CD4-positive, alpha-beta T cell treated with Interleukin-12 subunit alpha and Interleukin-12 subunit beta, for 1 hour (primary cell): Measurements from ENCODE around the gene LACTBL1.
"Not testable (repeated sequence)": the region's sequence is repeated elsewhere in the genome, so short reads cannot be mapped to it uniquely, and the experiment has no call there.

ENCODE experiments used
- DNase-seq: peaks from one replicate; pipeline ENCODE4 v3.0.0-alpha.2; 2020

The LACTBL1 gene

GRCh38 chr1:22976127-22976460 lies 3.4 kb upstream of the LACTBL1 start:
- no peak for DNase-seq

- no peak for DNase-seq
These were observed 3.0 kb upstream of the LACTBL1 start for GRCh38 chr1:22975694-22976093.

GRCh38 chr1:22971611-22972405 lies 858 bp downstream of the LACTBL1 start:
- no peak for DNase-seq

- DNase-seq = no peak
These were observed 1.5 kb downstream of the LACTBL1 start for GRCh38 chr1:22971161-22971560.

GRCh38 chr1:22970096-22970495 lies 2.6 kb downstream of the LACTBL1 start:
- DNase-seq = no peak

GRCh38 chr1:22969304-22969709 lies 3.4 kb downstream of the LACTBL1 start:
- no peak for DNase-seq

- DNase-seq = no peak
These were observed 4.8 kb downstream of the LACTBL1 start for GRCh38 chr1:22967833-22968232.

GRCh38 chr1:22966309-22966708 lies 6.4 kb downstream of the LACTBL1 start:
- no peak for DNase-seq

GRCh38 chr1:22963044-22963677 lies 9.5 kb downstream of the LACTBL1 start:
- no peak for DNase-seq

GRCh38 chr1:22962558-22962957 lies 10.1 kb downstream of the LACTBL1 start:
- no peak for DNase-seq

- DNase-seq = no peak
These were observed 12.9 kb downstream of the LACTBL1 start for GRCh38 chr1:22959545-22960360.

GRCh38 chr1:22958556-22958955 lies 14.1 kb downstream of the LACTBL1 start:
- DNase-seq = no peak

GRCh38 chr1:22957066-22957465 lies 15.6 kb downstream of the LACTBL1 start:
- no peak for DNase-seq

GRCh38 chr1:22955146-22955545 lies 17.5 kb downstream of the LACTBL1 start:
- DNase-seq = no peak

GRCh38 chr1:22953740-22954141 lies 18.9 kb downstream of the LACTBL1 start:
- no peak for DNase-seq

- no peak for DNase-seq
These were observed 19.5 kb downstream of the LACTBL1 start for GRCh38 chr1:22953057-22953739.

- DNase-seq = no peak
These were observed 20.0 kb downstream of the LACTBL1 start for GRCh38 chr1:22952694-22953056.

- DNase-seq = no peak
These were observed 20.9 kb downstream of the LACTBL1 start for GRCh38 chr1:22951796-22952195.

- DNase-seq = no peak
These were observed 22.8 kb downstream of the LACTBL1 start for GRCh38 chr1:22949822-22950331.

GRCh38 chr1:22945171-22945570 lies 27.5 kb downstream of the LACTBL1 start:
- DNase-seq = not testable (repeated sequence)

GRCh38 chr1:22944346-22945055 lies 28.2 kb downstream of the LACTBL1 start:
- DNase-seq = no peak

GRCh38 chr1:22941257-22941656 lies 31.4 kb downstream of the LACTBL1 start:
- DNase-seq = no peak
